HUES64 (cell line): Measurements from ENCODE around the gene FREM2. TPM values are rescaled to one million over a fixed set of nuclear protein-coding genes. Genes with fewer than 3 reads are reported as not detected.
A peak's percentile ranks its signal among the peaks of the same experiment; 100 is the strongest.

Experiments used
- H3K27ac ChIP-seq: 2 replicates; pipeline ENCODE4 v1.7.0; 2013; ENCODE audit warnings: low read depth, low read length, inconsistent platforms
- H3K27me3 ChIP-seq: 2 replicates; pipeline ENCODE4 v1.6.1; 2013; ENCODE audit warnings: mild to moderate bottlenecking, low read length; ENCODE audit not compliant: insufficient read depth
- H3K36me3 ChIP-seq: 2 replicates; pipeline ENCODE4 v1.6.1; 2013; ENCODE audit warnings: mild to moderate bottlenecking, low read length; ENCODE audit not compliant: insufficient read depth
- H3K4me1 ChIP-seq: 2 replicates; pipeline ENCODE4 v1.6.1; 2013; ENCODE audit warnings: mild to moderate bottlenecking, low read length, moderate library complexity; ENCODE audit not compliant: insufficient read depth
- H3K4me3 ChIP-seq: 2 replicates; pipeline ENCODE4 v1.5.1; 2013; ENCODE audit warnings: mild to moderate bottlenecking, low read length, moderate library complexity
- H3K9ac ChIP-seq: 2 replicates; pipeline ENCODE4 v1.6.1; 2013; ENCODE audit warnings: mild to moderate bottlenecking, low read depth, low read length
- H3K9me3 ChIP-seq: 2 replicates; pipeline ENCODE4 v1.6.1; 2013; ENCODE audit warnings: low read depth, low read length; ENCODE audit not compliant: insufficient read depth
- WGBS: fragments of 150-250, 120-280 bp; methylation state at CpG from one replicate; pipeline ENCODE4 v1.1.7; 2013; ENCODE audit warnings: missing lambda C conversion rate; 5-methylcytosine and 5-hydroxymethylcytosine counted together
- polyA plus RNA-seq, 2 experiments: library from polyadenylated mRNA; stranded (reverse); fragments of 50-300 nt; gene quantifications; one replicate each; pipeline ENCODE4 v1.2.3, GENCODE V29; 2013

The FREM2 gene, protein sequence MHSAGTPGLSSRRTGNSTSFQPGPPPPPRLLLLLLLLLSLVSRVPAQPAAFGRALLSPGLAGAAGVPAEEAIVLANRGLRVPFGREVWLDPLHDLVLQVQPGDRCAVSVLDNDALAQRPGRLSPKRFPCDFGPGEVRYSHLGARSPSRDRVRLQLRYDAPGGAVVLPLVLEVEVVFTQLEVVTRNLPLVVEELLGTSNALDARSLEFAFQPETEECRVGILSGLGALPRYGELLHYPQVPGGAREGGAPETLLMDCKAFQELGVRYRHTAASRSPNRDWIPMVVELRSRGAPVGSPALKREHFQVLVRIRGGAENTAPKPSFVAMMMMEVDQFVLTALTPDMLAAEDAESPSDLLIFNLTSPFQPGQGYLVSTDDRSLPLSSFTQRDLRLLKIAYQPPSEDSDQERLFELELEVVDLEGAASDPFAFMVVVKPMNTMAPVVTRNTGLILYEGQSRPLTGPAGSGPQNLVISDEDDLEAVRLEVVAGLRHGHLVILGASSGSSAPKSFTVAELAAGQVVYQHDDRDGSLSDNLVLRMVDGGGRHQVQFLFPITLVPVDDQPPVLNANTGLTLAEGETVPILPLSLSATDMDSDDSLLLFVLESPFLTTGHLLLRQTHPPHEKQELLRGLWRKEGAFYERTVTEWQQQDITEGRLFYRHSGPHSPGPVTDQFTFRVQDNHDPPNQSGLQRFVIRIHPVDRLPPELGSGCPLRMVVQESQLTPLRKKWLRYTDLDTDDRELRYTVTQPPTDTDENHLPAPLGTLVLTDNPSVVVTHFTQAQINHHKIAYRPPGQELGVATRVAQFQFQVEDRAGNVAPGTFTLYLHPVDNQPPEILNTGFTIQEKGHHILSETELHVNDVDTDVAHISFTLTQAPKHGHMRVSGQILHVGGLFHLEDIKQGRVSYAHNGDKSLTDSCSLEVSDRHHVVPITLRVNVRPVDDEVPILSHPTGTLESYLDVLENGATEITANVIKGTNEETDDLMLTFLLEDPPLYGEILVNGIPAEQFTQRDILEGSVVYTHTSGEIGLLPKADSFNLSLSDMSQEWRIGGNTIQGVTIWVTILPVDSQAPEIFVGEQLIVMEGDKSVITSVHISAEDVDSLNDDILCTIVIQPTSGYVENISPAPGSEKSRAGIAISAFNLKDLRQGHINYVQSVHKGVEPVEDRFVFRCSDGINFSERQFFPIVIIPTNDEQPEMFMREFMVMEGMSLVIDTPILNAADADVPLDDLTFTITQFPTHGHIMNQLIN (N-terminal part only)
- 7.1 TPM for polyA plus RNA-seq (2013, experiment 1 of 2)
- 8.0 TPM for polyA plus RNA-seq (2013, experiment 2 of 2)

- Histone ChIP-seq H3K36me3 (peaks cover 22% of the 10 kb centered on the region), H3K27ac (peak within 1 kb of the TSS; percentile 20; the same call in 1 of the 2 replicates), H3K9ac (peak within 1 kb of the TSS; percentile 38; the same call in 1 of the 2 replicates), H3K4me3 (peak within 1 kb of the TSS; percentile 70), H3K9me3 (no peaks in the 10 kb centered on the region), H3K27me3 (peaks cover 19% of the 10 kb centered on the region), H3K4me1 (no peaks in the 10 kb centered on the region)
- under 1% methylated on average over 38 of the region's 40 CpGs for whole genome bisulfite sequencing
Observed at GRCh38 chr13:38686577-38687245, at the start of gene FREM2. FREM2 (plus strand) TSS chr13:38687077; CDS start chr13:38687345, 268 bp downstream.

- 98% methylated on average over 3 of the region's 3 CpGs for WGBS
- H3K9me3 ChIP-seq = no peaks in the 10 kb centered on the region
- no peak overlapping the region for H3K9ac ChIP-seq
- no peaks in the 10 kb centered on the region for H3K27me3 ChIP-seq
- H3K36me3 ChIP-seq = no peaks in the 10 kb centered on the region
- H3K4me3 ChIP-seq = no peak overlapping the region
- no peak overlapping the region for H3K27ac ChIP-seq
- H3K4me1 ChIP-seq = no peaks in the 10 kb centered on the region
Observed at GRCh38 chr13:38637576-38637975, 49.3 kb upstream of the FREM2 start.

DNA sequence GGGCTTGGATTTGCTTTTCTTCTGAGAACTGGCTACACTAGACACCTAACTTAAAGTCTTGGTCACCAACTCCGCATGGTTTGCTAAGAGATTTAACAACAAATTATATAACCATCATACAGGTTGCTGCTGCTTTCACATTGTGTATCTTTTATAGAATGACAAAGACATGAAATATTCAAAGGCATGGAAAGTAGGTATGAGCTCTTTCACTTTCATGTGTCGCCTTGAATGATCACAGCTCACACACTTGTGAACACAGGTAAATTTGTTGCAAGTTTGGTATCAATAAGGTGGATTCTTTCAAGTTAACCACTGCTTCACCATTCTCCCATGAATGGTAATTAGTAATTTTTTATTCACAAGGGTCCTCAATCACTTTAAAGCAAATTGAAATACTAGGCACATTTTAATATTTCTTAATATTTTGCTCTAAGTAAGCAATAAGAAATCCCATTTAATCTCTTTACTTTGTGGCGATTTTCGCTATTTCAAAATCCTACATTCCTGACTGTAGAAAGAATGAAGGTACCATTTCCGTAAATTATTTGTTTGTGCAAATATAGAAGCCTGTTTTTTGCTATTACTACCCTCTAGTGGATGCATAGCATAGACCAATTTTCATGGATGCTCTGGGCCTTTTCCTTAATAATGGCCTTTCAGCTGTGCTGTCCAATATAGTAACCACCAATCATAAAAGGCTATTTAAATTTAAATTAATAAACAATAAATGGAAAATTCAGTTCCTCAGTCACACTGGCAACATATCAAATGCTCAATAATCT lies 45.5 kb upstream of the FREM2 start:
- no peak overlapping the region for H3K9ac ChIP-seq
- no peaks in the 10 kb centered on the region for H3K27me3 ChIP-seq
- no peak overlapping the region for H3K27ac ChIP-seq
- no peak overlapping the region for H3K4me3 ChIP-seq
- H3K4me1 ChIP-seq = no peaks in the 10 kb centered on the region
- 97% methylated on average over 3 of the region's 5 CpGs for WGBS
- H3K9me3 ChIP-seq = no peaks in the 10 kb centered on the region
- H3K36me3 ChIP-seq = no peaks in the 10 kb centered on the region

- no peaks in the 10 kb centered on the region for H3K27me3 ChIP-seq
- no peak overlapping the region for H3K9ac ChIP-seq
- H3K9me3 ChIP-seq = no peaks in the 10 kb centered on the region
- peaks cover 11% of the 10 kb centered on the region; the same call in 1 of the 2 replicates for H3K4me1 ChIP-seq
- no peak overlapping the region for H3K4me3 ChIP-seq
- no peaks in the 10 kb centered on the region for H3K36me3 ChIP-seq
- no peak overlapping the region for H3K27ac ChIP-seq
- WGBS = no CpG with 5 or more reads among the region's 1 CpG
Observed at GRCh38 chr13:38647312-38647711, 39.6 kb upstream of the FREM2 start.

DNA sequence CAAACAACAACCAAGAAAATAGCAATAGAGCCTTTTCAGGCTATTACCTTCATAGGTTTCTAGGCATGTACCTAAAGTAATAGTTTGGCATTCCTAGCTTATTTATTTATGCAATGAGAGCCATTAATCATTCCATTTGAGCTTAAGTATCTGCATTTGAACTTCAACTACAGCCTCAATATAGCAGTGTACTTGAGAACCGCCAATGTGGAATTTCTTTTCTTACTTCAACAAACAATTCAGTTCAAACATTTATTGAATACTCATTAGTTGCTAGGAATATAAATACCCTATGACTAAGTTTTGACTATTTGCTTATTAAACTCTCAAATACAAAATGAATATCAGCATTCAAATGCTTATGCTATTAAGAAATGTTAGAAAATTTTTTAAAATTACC lies 38.0 kb upstream of the FREM2 start:
- Histone ChIP-seq H3K4me3 (no peak overlapping the region), H3K9ac (no peak overlapping the region), H3K27me3 (no peaks in the 10 kb centered on the region), H3K4me1 (peaks cover 11% of the 10 kb centered on the region; the same call in 1 of the 2 replicates), H3K9me3 (no peaks in the 10 kb centered on the region), H3K27ac (no peak overlapping the region), H3K36me3 (no peaks in the 10 kb centered on the region)
- 79% methylated on average over 1 of the region's 1 CpG for WGBS

- no peak overlapping the region for H3K27ac ChIP-seq
- 91% methylated on average over 2 of the region's 2 CpGs for WGBS
- H3K4me1 ChIP-seq = no peaks in the 10 kb centered on the region
- no peaks in the 10 kb centered on the region for H3K27me3 ChIP-seq
- H3K9ac ChIP-seq = no peak overlapping the region
- no peaks in the 10 kb centered on the region for H3K9me3 ChIP-seq
- no peaks in the 10 kb centered on the region for H3K36me3 ChIP-seq
- H3K4me3 ChIP-seq = no peak overlapping the region
Observed at GRCh38 chr13:38656699-38657098, 30.2 kb upstream of the FREM2 start.

DNA sequence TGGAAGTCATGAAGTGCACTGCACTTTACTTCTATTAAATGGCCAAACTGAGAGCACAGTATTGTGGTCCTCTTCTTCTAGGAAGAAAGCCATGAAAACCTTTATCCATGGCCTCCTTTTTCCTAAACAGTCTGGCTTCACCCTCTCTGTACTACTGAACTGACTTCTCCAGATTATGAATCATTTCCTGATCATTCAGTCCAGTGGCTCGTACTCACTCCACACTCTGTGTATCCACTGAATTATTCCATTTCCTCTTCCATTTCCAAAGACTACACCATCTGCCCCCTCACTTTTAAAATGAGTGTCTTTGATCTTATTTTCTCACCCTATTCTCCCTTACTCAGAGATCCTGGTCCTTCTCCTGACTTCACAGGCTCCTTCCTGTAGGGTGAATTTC lies 29.7 kb upstream of the FREM2 start:
- H3K4me3 ChIP-seq = no peak overlapping the region
- no peak overlapping the region for H3K9ac ChIP-seq
- no peaks in the 10 kb centered on the region for H3K9me3 ChIP-seq
- WGBS = 94% methylated on average over 1 of the region's 1 CpG
- H3K27ac ChIP-seq = no peak overlapping the region
- no peaks in the 10 kb centered on the region; the same call in 1 of the 2 replicates for H3K4me1 ChIP-seq
- H3K36me3 ChIP-seq = no peaks in the 10 kb centered on the region
- no peaks in the 10 kb centered on the region for H3K27me3 ChIP-seq

- Histone ChIP-seq H3K36me3 (no peaks in the 10 kb centered on the region), H3K4me1 (no peaks in the 10 kb centered on the region; the same call in 1 of the 2 replicates), H3K4me3 (no peak overlapping the region), H3K9me3 (no peaks in the 10 kb centered on the region), H3K9ac (no peak overlapping the region), H3K27me3 (no peaks in the 10 kb centered on the region), H3K27ac (no peak overlapping the region)
- 83% methylated on average over 1 of the region's 1 CpG for WGBS
Observed at GRCh38 chr13:38658906-38659305, 28.0 kb upstream of the FREM2 start.

DNA sequence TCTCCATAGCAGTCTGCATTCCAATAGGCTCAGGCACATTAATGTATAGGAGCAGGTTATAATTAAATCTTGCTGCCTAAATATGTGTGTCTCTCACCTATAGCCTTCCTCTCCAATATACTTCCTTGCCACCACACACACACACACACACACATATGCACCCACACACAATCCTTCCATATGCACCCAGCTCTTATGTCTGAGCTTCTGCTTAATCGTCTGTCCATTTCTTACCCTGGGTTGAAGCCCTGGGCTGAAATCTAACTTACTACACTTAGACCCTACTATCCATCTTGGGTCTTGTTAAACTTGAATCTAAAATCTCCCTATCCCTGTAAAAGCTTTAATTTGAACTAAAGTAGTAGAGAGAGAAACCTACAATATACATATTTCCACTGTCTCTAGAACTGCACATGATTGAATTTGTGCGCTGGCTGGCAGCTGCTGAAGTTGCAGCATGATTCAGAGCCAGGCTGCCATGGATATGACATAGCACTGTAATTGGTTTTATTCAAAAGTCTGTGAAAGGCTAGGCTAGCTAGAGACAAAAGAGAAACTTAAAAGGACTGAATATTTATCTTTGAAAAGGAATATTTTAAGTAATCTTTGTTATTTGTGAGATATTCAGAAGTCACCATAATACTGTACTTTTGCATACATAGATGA lies 25.7 kb upstream of the FREM2 start:
- 94% methylated on average over 2 of the region's 2 CpGs for WGBS
- no peaks in the 10 kb centered on the region for H3K27me3 ChIP-seq
- H3K4me3 ChIP-seq = no peak overlapping the region
- no peaks in the 10 kb centered on the region for H3K36me3 ChIP-seq
- H3K27ac ChIP-seq = no peak overlapping the region
- H3K9ac ChIP-seq = no peak overlapping the region
- H3K4me1 ChIP-seq = no peaks in the 10 kb centered on the region; the same call in 1 of the 2 replicates
- H3K9me3 ChIP-seq = no peaks in the 10 kb centered on the region
